Activated CD4-positive, alpha-beta T cell treated with anti-CD3 and anti-CD28 coated beads, Interleukin-2, amount 10 ng/mL, durations not matched to agents 24 days and 14 days (primary cell): Measurements from ENCODE around the gene ZNF155. TPM values are rescaled to one million over a fixed set of nuclear protein-coding genes. Genes with fewer than 3 reads are reported as not detected.

Source experiments
- DNase-seq: peaks from one replicate; pipeline ENCODE4 v3.0.0; 2022
- H3K27ac Mint-ChIP-seq: one replicate; pipeline ENCODE4 v1.8.0; 2022; ENCODE audit warnings: mild to moderate bottlenecking, mixed read lengths
- H3K27me3 Mint-ChIP-seq: one replicate; pipeline ENCODE4 v1.8.0; 2022; ENCODE audit warnings: mixed read lengths
- H3K36me3 Mint-ChIP-seq: one replicate; pipeline ENCODE4 v1.8.0; 2022; ENCODE audit warnings: low read depth, mild to moderate bottlenecking, mixed read lengths
- H3K4me1 Mint-ChIP-seq: one replicate; pipeline ENCODE4 v1.8.0; 2021; ENCODE audit warnings: mixed read lengths
- H3K4me3 Mint-ChIP-seq: one replicate; pipeline ENCODE4 v1.8.0; 2022; ENCODE audit warnings: mild to moderate bottlenecking, moderate library complexity, mixed read lengths
- H3K9me3 Mint-ChIP-seq: one replicate; pipeline ENCODE4 v1.8.0; 2021; ENCODE audit warnings: mixed read lengths
- intact Hi-C: fragments of 100-400 bp; cut with micrococcal nuclease; formaldehyde crosslinking; loops from one replicate; pipeline ENCODE4 v1.15.1; 2023
- total RNA-seq: library from RNA; stranded (reverse); gene quantifications from 2 replicates; pipeline ENCODE4 v1.2.3, GENCODE V29; 2022

The ZNF155 gene
- total RNA-seq, 1 donor from 2014 or later, result 6.6 TPM

DNA sequence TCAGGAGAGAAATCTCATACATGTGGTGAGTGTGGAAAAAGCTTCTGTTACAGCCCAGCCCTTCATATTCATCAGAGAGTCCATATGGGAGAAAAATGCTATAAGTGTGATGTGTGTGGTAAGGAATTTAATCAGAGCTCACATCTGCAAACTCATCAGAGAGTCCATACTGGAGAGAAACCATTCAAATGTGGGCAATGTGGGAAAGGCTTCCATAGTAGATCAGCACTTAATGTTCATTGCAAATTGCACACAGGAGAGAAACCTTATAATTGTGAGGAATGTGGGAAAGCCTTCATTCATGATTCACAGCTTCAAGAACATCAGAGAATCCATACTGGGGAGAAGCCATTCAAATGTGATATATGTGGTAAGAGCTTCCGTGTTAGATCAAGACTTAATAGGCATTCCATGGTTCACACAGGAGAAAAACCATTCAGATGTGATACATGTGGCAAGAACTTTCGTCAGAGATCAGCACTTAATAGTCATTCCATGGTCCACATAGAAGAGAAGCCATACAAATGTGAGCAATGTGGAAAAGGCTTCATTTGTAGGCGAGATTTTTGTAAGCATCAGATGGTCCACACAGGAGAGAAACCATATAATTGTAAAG lies 17.8 kb upstream of the ZNF155 start:
- peaks cover 5% of the 10 kb centered on the region for H3K36me3 Mint-ChIP-seq
- H3K27ac Mint-ChIP-seq, result no peak overlapping the region
- peaks cover 32% of the 10 kb centered on the region for H3K9me3 Mint-ChIP-seq
- no peak overlapping the region for H3K4me3 Mint-ChIP-seq
- intact Hi-C loops, result no loop called here
- DNase-seq, result no peak
- no peaks in the 10 kb centered on the region for H3K4me1 Mint-ChIP-seq
- no peaks in the 10 kb centered on the region for H3K27me3 Mint-ChIP-seq

DNA sequence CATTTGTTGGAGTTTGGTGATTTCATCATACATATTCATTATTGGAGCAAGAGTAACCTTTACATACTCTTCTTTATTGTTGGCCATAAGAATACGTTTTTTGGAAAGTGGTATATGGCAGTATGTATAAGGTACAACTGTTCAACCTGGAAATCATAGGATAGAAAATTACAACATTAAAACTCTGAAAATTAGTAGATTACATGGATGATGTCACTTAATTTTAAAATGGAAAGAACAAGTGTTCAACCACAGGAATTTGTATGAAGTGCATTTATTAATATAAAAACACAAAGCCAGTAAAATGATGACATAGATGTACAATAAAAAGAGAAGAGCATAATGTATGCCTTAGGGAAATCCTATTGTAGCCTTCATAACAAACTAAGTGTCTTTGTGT lies 7.3 kb upstream of the ZNF155 start:
- H3K4me3 Mint-ChIP-seq, result no peak overlapping the region
- H3K4me1 Mint-ChIP-seq, result no peaks in the 10 kb centered on the region
- intact Hi-C loops, result no loop called here
- no peak for DNase-seq
- no peaks in the 10 kb centered on the region for H3K27me3 Mint-ChIP-seq
- no peaks in the 10 kb centered on the region for H3K36me3 Mint-ChIP-seq
- H3K27ac Mint-ChIP-seq, result no peak overlapping the region
- H3K9me3 Mint-ChIP-seq, result peaks cover 29% of the 10 kb centered on the region

DNA sequence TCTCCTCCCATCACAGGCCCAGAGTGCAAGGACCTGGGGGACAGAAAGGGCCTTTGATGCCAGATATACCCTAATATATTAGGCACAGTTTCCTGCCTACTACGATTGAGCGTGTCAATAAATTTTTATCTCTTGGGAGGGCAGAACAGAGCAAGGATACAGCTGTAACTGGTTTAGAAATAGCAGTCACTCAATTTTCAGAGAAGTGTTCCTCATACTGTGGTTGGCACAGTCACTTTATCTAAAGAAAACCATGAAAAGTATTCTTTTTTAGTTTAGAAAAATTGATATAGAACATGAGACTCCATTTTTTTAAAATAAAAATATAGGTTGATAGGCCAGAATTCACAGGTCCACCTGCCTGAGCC lies 460 bp upstream of the ZNF155 start:
- Mint-ChIP-seq H3K4me3 (peak overlapping the region; percentile 77), H3K27me3 (no peaks in the 10 kb centered on the region), H3K27ac (no peak overlapping the region), H3K4me1 (peaks cover 8% of the 10 kb centered on the region), H3K9me3 (peaks cover 17% of the 10 kb centered on the region), H3K36me3 (peaks cover 21% of the 10 kb centered on the region)
- intact Hi-C loops, result loop anchor here (5.0 kb wide), 1 partner anchor 46 kb away; the partner anchor contains the start of gene ZNF45
- DNase-seq, result no peak

DNA sequence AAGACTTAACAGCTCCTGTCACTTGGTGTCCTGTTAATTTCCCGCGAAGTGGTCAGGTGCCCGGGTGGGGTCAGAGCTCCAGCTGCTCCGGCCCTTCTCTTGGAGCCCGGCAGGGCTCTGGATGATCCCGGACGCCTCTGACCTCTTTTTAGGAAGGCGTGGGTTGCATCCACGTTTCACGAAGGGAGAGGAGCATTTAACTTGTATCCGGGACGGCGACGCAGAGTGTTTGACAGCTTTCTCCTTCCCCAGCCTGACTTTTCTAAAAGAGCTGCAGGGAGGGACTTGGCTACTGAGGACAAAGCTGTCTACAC lies 656 bp downstream of the ZNF155 start:
- DNase-seq, result no peak
- intact Hi-C loops, result loop anchor here (1.0 to 5.0 kb wide), 6 partner anchors 18 to 129 kb away; partner anchors contain the start of genes ZNF221, ZNF222, ZNF224 and ZNF225
- Mint-ChIP-seq H3K27ac (peak overlapping the region; percentile 93), H3K27me3 (no peaks in the 10 kb centered on the region), H3K4me3 (peak overlapping the region; percentile 97), H3K9me3 (peaks cover 25% of the 10 kb centered on the region), H3K4me1 (peaks cover 8% of the 10 kb centered on the region), H3K36me3 (peaks cover 32% of the 10 kb centered on the region)

DNA sequence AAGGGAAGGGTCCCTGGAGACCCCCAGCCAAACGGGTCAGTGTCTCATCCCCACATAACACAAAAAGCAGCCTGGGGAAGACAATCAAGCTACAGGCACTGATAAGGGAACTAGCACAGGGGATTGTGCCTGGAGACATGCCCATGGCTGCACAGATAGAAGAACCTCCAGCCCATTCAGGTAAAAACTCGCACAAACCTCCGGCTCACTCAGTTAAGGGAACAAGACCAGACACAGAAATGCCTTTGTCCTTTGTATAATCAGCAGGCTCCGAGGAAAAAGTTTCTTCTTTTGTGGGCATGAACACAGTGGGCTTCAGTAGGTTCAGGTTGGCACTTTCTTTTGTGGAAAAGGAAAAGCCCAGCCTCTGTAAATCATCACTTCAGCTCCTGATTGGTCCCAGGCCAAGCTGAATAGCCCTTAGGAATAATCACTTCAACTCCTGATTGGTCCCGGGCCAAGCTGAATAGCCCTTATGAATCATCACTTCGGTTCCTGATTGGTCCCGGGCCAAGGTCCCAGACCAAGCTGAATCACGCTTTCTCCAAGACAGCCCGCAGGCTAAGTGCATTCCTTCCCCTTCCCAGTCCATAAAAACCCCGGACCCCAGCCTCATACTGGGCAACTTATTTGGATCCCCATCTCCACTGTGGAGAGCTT lies 13.8 kb downstream of the ZNF155 start:
- peaks cover 59% of the 10 kb centered on the region for H3K36me3 Mint-ChIP-seq
- no peaks in the 10 kb centered on the region for H3K27me3 Mint-ChIP-seq
- intact Hi-C loops, result no loop called here
- H3K4me3 Mint-ChIP-seq, result no peak overlapping the region
- peaks cover 10% of the 10 kb centered on the region for H3K4me1 Mint-ChIP-seq
- no peak overlapping the region for H3K27ac Mint-ChIP-seq
- peaks cover 43% of the 10 kb centered on the region for H3K9me3 Mint-ChIP-seq
- no peak for DNase-seq

DNA sequence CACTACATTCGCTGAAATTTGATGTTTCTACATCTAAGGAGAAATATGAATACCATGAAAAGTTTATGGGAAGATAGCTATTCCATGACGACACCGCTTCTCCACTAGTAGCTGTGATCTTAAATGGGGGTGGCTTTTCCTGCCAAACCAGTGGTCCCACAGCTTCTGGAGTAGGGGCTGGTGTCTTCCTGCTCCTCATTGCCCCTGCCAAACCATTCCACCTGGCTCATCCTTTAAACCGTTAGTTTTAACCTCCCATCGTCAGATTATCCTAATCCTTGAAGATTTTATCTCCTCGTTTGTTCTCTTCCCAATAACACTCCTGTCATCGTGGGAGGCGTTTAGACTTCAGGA lies 18.2 kb downstream of the ZNF155 start:
- Mint-ChIP-seq H3K4me1 (peaks cover 15% of the 10 kb centered on the region), H3K4me3 (peak overlapping the region; percentile 97), H3K36me3 (peaks cover 42% of the 10 kb centered on the region), H3K9me3 (peaks cover 37% of the 10 kb centered on the region), H3K27ac (peak overlapping the region; percentile 96), H3K27me3 (no peaks in the 10 kb centered on the region)
- peak; percentile 58 for DNase-seq
- intact Hi-C loops, result loop anchor here (1.0 to 10.0 kb wide), 11 partner anchors 18 to 499 kb away; partner anchors contain the start of genes ZNF155, ZNF180, ZNF222 and ZNF224

DNA sequence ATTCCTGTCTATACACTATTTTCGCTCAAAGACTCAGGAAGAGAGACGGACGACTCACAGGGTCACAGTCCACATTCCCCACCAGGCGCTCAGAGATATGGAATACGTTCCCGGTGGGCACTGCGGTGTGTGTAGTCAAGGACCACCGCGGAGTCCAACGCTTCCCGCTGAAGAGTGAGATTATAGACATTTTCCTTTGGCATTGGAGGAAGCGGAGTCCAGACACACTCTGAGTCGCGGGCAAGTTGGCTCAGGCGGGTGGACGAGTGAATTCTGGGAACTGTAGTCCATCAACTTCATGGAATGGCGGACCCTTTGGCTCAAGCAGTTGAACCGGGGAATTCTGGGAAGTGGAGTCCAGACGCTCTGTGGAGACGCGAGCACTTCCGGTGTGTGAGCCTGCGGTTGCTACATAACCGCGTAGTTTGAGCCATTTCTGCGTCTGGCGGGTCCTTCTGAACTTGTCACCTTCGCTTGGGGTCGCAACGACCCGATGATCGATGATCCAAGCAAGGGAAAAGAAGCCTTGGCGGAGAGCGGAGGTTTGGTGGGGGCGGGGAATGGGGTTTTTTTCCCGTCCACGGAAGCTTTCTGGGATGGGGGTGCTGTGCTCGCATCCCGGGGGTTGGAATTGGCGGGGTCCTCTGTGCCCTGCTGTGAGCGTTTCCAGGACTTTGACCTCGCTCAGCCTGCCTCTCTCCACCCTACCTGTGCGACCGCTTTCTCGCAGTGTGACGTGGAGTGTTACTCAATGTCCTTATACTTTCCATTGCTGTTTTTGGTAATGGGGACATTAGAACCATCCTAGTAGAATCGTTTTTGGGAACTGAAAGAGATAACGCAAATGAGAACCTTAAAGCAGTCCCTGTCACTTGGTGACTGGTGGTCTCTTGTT lies 18.8 kb downstream of the ZNF155 start, which contains the start of gene ZNF230:
TSS of gene ZNF230 (plus strand) at position 392 of the 895 bp plus-strand sequence. CDS start 4,122 bp downstream, outside the sequence.
- H3K9me3 Mint-ChIP-seq, result peaks cover 40% of the 10 kb centered on the region
- H3K27ac Mint-ChIP-seq, result peak within 1 kb of the TSS; percentile 96
- intact Hi-C loops, result loop anchor here (1.0 to 10.0 kb wide), 11 partner anchors 19 to 498 kb away; partner anchors contain the start of genes ZNF155, ZNF180, ZNF222 and ZNF224
- peak within 1 kb of the TSS; percentile 97 for H3K4me3 Mint-ChIP-seq
- H3K36me3 Mint-ChIP-seq, result peaks cover 42% of the 10 kb centered on the region
- no peaks in the 10 kb centered on the region for H3K27me3 Mint-ChIP-seq
- peaks cover 15% of the 10 kb centered on the region for H3K4me1 Mint-ChIP-seq
- peak; percentile 95 for DNase-seq

DNA sequence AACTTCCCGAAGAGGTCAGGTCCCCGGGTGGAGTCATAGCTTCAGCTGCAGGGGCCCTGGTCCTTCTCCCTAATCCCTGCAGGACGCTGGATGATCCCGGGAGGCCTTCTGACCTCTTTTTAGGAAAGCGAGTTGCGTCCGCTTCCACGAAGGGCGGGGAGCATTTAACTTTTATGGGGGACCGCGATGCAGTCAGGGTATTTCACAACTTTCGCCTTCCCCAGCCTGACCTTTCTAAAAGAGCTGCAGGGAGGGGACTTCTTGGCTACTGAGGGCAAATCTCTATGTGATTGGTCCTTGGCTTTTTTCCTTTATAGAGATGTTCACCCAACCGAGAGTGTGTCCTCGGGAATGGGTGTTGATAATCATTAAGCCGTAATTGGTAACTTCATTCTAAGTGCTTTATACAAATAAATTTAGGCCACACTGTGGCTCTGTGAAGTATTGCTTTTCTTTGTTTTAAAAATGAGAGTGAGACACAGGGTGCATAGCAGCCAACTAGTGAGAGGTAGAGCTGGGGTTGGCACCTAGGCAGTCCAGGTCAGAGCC lies 19.5 kb downstream of the ZNF155 start:
- H3K36me3 Mint-ChIP-seq, result peaks cover 43% of the 10 kb centered on the region
- H3K4me3 Mint-ChIP-seq, result peak overlapping the region; percentile 97
- H3K4me1 Mint-ChIP-seq, result peaks cover 15% of the 10 kb centered on the region
- peak; percentile 68 for DNase-seq
- peak overlapping the region; percentile 96 for H3K27ac Mint-ChIP-seq
- intact Hi-C loops, result loop anchor here (2.0 to 10.0 kb wide), 8 partner anchors 69 to 497 kb away; partner anchors contain the start of genes ZNF180, ZNF224, ZNF225 and ZNF226
- H3K9me3 Mint-ChIP-seq, result peaks cover 35% of the 10 kb centered on the region
- no peaks in the 10 kb centered on the region for H3K27me3 Mint-ChIP-seq

DNA sequence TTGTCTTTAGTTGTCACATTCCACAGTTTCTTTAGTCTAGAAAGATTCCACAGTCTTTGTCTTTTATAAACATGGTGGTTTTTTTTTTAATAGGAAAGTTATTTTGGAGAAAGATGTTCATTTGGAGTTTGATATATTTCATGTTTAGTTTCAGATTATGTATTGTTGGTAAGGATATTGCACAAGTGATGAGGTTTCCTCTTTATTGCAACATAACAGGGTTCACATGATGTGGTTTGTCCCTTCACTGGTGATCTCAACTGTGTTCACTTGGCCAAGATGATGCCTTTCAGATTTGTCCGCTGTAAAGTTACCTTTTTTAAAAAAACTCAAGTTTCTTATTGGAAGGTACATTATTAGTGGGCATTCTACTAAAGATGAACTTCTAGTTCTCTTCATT lies 22.0 kb downstream of the ZNF155 start:
- no peak for DNase-seq
- H3K36me3 Mint-ChIP-seq, result peaks cover 61% of the 10 kb centered on the region
- peaks cover 39% of the 10 kb centered on the region for H3K9me3 Mint-ChIP-seq
- H3K27me3 Mint-ChIP-seq, result no peaks in the 10 kb centered on the region
- peaks cover 15% of the 10 kb centered on the region for H3K4me1 Mint-ChIP-seq
- intact Hi-C loops, result loop anchor here (10.0 kb wide), 1 partner anchor 299 kb away; the partner anchor contains the start of gene ZNF235
- H3K27ac Mint-ChIP-seq, result no peak overlapping the region
- no peak overlapping the region for H3K4me3 Mint-ChIP-seq

DNA sequence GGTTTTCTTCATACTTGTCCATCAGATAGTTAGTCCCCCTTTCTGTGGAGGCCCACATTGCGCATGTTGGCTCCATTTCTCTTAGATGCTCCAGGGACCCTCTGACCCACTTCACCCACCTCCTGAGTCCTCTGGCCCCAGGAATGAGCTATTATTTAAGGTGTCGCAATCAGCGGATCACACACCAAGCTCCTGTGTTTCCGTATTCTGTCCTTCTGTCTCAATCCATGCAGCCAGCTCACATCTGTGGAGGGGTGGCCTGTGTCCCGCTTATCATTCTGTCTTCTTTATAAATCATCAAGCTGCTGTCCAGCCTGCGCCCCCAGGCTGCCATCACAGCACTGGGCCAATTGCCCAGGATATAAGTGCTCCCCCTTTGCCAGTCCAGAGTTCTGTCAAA lies 23.5 kb downstream of the ZNF155 start:
- intact Hi-C loops, result loop anchor here (10.0 kb wide), 1 partner anchor 297 kb away; the partner anchor contains the start of gene ZNF235
- H3K27me3 Mint-ChIP-seq, result no peaks in the 10 kb centered on the region
- no peak for DNase-seq
- H3K9me3 Mint-ChIP-seq, result peaks cover 35% of the 10 kb centered on the region
- peaks cover 8% of the 10 kb centered on the region for H3K4me1 Mint-ChIP-seq
- no peak overlapping the region for H3K27ac Mint-ChIP-seq
- no peak overlapping the region for H3K4me3 Mint-ChIP-seq
- peaks cover 67% of the 10 kb centered on the region for H3K36me3 Mint-ChIP-seq

DNA sequence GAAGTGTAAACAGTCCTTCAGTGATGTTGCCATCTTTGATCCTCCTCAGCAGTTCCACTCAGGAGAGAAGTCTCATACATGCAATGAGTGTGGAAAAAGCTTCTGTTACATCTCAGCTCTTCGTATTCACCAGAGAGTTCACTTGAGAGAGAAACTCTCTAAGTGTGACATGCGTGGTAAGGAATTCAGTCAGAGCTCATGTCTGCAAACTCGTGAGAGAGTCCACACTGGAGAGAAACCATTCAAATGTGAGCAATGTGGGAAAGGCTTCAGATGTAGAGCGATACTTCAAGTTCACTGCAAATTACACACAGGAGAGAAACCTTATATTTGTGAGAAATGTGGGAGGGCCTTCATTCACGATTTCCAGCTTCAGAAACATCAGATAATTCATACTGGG lies 26.5 kb downstream of the ZNF155 start:
- no peak for DNase-seq
- intact Hi-C loops, result no loop called here
- H3K27ac Mint-ChIP-seq, result no peak overlapping the region

DNA sequence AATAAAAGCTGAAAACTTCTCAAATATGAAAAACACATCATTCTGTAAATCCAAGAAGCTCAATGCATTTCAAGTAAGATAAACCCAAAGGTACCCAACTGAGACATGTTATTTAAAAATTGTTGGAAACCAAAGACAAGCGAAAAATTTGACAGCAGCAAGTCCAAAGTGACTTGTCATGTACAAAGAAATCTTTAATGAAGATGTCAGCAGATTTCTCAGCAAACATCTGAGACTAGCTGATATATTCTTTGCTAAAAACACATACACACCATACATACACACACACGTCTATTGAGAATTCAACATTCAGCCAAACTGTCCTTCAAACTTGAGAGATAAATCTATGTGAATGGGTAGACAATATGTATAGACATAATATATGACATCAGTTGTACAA lies 35.5 kb downstream of the ZNF155 start:
- H3K27ac Mint-ChIP-seq, result no peak overlapping the region
- H3K4me3 Mint-ChIP-seq, result no peak overlapping the region
- intact Hi-C loops, result no loop called here
- H3K27me3 Mint-ChIP-seq, result no peaks in the 10 kb centered on the region
- DNase-seq, result no peak
- no peaks in the 10 kb centered on the region for H3K36me3 Mint-ChIP-seq
- no peaks in the 10 kb centered on the region for H3K4me1 Mint-ChIP-seq
- peaks cover 43% of the 10 kb centered on the region for H3K9me3 Mint-ChIP-seq

More for the DNA sequence above, 26.5 kb downstream of the ZNF155 start:
- Mint-ChIP-seq H3K9me3 (peaks cover 53% of the 10 kb centered on the region), H3K4me1 (no peaks in the 10 kb centered on the region), H3K4me3 (no peak overlapping the region), H3K27me3 (no peaks in the 10 kb centered on the region), H3K36me3 (peaks cover 67% of the 10 kb centered on the region)

DNA sequence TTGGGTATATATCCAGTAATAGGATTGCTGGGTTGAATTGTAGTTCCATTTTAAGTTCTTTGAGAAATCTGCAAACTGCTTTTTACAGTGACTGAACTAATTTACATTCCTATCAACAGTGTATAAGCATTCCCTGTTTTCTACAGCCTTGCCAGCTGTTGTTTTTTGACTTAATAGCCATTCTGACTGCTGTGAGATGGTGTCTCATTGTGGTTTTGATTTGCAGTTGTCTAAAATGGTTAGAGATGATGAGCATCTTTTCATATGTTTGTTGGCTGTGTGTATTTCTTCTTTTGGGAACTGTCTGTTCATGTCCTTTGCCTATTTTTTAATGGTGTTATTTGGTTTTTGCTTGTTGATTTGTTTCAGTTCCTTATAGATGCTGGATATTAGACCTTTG lies 37.2 kb downstream of the ZNF155 start:
- Mint-ChIP-seq H3K27me3 (no peaks in the 10 kb centered on the region), H3K27ac (no peak overlapping the region), H3K36me3 (peaks cover 14% of the 10 kb centered on the region), H3K4me3 (no peak overlapping the region), H3K4me1 (peaks cover 16% of the 10 kb centered on the region), H3K9me3 (peaks cover 50% of the 10 kb centered on the region)
- DNase-seq, result no peak
- intact Hi-C loops, result no loop called here
